A549 treated with AZD9567 at 1 μM for 4 hours (cell line): ENCODE data around the gene HSFX2. TPM values are rescaled to one million over a fixed set of nuclear protein-coding genes. Genes with fewer than 3 reads are reported as not detected.

ENCODE experiments used
- total RNA-seq: library from RNA; stranded (reverse); fragments of 200-300 nt; extraction: Qiagen RNA extraction; gene quantifications from 5 replicates; pipeline ENCODE4 v1.2.3, GENCODE V29; 2022; ENCODE audit not compliant: insufficient read depth

HSFX2 gene
- total RNA-seq: 0.08 to 0.19 TPM in 2 of 5 replicates, not detected in the others

GRCh38 chrX:149595214-149595613 is at the start of gene HSFX2:
TSS of gene HSFX2 (minus strand) at chrX:149595314. CDS start at chrX:149594700, 614 bp downstream.

GRCh38 chrX:149631234-149632165 is 36.4 kb upstream of the HSFX2 start, which contains the start of gene TMEM185A:
TSS of gene TMEM185A (minus strand) at chrX:149631792. CDS start at chrX:149631580, 212 bp downstream.

GRCh38 chrX:149587359-149587758 is 7.8 kb downstream of the HSFX2 start, which contains the start of gene MAGEA9B:
TSS of gene MAGEA9B (minus strand) at chrX:149587459. CDS start at chrX:149583179, 4,280 bp downstream.

GRCh38 chrX:149549701-149550100 is 45.4 kb downstream of the HSFX2 start, which contains the start of gene HSFX3:
TSS of gene HSFX3 (minus strand) at chrX:149549924. CDS start at chrX:149549852, 72 bp downstream.

Other genes with a start within 250 kb of the HSFX2 start
- gene IDS, start 90.0 kb downstream of the HSFX2 start, total RNA-seq: 92.4 to 105 TPM (median 101 TPM) in 5 replicates
- gene EOLA1, start 54.3 kb downstream of the HSFX2 start, total RNA-seq: 12.9 to 21.2 TPM (median 20.6 TPM) in 5 replicates
- gene HSFX3, start 45.4 kb downstream of the HSFX2 start, total RNA-seq: not detected in 5 replicates
- not detected in 5 replicates for gene MAGEA9B, start 7.9 kb downstream of the HSFX2 start, total RNA-seq
- 28.0 to 33.4 TPM (median 30.5 TPM) in 5 replicates for gene TMEM185A, start 36.5 kb upstream of the HSFX2 start, total RNA-seq
- not detected in 5 replicates for gene MAGEA11, start 116.7 kb upstream of the HSFX2 start, total RNA-seq
- 0.33 to 1.0 TPM (median 0.39 TPM) in 5 replicates for gene HSFX1, start 178.8 kb upstream of the HSFX2 start, total RNA-seq
- gene MAGEA9, start 186.6 kb upstream of the HSFX2 start, total RNA-seq: not detected in 5 replicates